HuH-7.5 (cell line): ENCODE data around the gene MYL7.

ENCODE experiments used
- DNase-seq: peaks from one replicate; pipeline ENCODE4 v3.0.0; 2011; ENCODE audit warnings: low spot score

Gene MYL7

GRCh38 chr7:44150466-44150832 lies 9.3 kb upstream of the MYL7 start:
- no peak for DNase-seq

DNA sequence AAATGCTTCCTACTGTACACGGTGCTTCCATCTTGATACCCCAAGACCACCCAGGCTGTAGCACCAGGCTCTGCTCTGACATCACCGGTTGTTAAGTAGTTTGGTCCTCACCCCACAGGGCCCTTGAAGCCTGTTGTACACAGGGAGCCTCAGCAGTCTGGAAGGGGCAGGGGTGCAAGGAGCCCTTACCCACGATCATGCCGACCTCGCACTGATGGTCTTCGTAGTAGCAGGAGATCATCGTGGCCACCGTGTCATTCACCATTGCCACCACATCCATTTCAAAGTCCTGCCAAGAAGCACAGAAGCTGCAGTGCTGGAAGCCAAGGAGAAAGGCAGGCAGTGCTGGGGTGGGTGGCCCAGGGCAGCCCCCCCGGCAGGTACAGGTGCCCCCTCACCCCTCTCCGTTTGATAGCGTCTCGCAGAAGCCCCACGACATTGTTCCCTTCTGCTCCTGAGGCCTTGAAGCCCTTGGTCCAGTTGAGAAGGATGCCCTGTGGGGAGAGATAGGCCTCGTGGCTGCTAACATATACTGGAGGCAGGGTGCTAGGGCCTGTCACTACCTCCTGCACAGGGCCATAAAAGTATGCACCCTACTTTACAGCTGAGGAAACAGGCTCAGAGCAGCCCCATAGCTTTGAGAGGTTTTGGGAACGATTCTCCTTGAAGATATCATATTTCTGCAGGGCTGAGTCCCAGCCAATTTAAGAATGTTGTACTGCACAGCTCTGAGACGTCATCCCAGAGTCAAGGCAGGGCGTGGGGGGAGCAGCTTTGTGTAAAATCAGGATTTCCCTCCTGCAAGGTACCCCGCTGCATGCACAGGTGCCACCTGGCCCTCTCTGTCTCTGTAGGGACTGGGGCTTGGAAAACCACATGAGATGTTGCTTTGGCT lies 8.7 kb upstream of the MYL7 start:
- no peak for DNase-seq

GRCh38 chr7:44148961-44149536 lies 7.9 kb upstream of the MYL7 start:
- no peak for DNase-seq

- DNase-seq: no peak
Observed at GRCh38 chr7:44148166-44148565, 7.0 kb upstream of the MYL7 start.

GRCh38 chr7:44147026-44147991 lies 6.2 kb upstream of the MYL7 start:
- no peak for DNase-seq

GRCh38 chr7:44145969-44146911 lies 5.1 kb upstream of the MYL7 start:
- DNase-seq: peak; percentile 54

GRCh38 chr7:44145479-44145968 lies 4.4 kb upstream of the MYL7 start:
- DNase-seq: no peak

GRCh38 chr7:44144968-44145478 lies 3.9 kb upstream of the MYL7 start:
- DNase-seq: no peak

GRCh38 chr7:44144426-44144967 lies 3.4 kb upstream of the MYL7 start:
- no peak for DNase-seq

GRCh38 chr7:44143646-44144250 lies 2.6 kb upstream of the MYL7 start:
- DNase-seq: no peak

DNA sequence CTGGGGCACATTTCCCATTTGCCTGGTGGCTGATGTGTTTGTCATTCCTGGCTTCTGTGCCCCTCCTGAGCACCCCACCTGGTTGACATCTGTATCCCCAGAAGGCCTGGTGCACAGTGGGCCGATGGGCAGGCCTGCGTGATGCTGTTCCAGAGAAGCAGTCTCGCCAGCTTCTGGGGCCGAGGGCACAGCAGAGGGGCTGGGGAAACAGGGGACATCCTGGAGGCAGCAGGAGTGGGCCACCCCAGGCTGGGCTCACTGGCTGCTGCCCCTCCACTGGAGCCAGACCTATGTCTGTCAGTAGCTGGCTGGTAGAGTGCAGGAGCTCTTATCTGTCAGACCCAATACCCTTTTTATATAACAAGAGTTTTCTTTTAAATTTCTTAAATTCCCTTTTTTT lies 896 bp upstream of the MYL7 start:
- no peak for DNase-seq

DNA sequence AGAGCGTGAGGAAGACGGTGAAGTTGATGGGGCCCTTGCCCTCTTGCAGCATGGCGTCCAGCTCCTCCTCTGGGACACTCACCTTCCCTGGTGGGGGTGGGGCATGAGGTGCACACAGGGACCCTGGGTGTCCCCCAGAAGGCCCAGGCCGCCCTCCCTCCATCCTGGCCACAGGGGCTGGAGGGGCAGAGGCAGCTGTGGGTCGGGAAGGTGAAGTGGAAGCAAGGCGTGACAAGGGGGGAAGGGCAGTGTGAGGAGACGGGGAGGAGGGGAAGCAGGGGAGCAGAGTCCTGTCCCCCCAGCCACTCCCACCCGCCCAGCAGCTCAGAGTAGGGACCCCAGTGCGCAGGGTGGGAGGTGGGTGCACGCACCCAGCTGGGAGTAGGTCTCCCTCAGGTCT lies 791 bp downstream of the MYL7 start:
- no peak for DNase-seq

DNA sequence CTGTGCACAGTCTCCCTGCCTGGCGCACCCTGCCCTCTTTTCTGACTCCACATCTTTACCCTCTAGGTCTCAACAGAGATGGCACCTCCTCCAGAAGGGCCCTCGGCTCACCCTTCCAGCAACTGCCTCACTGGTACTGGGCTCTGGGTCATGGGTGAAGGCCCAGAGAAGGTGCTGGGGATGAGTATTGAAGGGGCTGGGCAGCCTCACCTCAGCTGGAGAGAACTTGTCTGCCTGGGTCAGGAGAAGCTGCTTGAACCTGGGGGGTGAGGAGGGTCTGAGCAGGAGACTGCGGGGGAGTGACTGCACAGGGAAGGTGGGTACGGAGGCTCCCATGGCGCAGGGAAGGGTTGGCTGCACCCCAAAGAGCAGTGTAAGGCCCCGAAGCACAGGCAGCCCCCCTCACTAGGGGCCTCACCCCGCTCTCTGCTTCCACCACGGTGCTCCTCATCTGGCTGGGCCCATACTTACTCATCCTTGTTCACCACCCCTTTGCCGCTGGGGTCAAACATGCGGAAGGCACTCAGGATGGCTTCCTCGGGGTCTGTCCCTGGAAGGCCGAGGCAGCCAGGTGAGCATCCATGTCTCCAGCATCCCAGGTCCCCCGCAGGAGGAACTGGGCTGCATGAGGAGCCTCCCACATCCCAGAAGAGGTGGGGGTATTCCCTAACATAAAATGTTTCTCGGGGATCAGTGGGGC lies 1.7 kb downstream of the MYL7 start:
- no peak for DNase-seq

DNA sequence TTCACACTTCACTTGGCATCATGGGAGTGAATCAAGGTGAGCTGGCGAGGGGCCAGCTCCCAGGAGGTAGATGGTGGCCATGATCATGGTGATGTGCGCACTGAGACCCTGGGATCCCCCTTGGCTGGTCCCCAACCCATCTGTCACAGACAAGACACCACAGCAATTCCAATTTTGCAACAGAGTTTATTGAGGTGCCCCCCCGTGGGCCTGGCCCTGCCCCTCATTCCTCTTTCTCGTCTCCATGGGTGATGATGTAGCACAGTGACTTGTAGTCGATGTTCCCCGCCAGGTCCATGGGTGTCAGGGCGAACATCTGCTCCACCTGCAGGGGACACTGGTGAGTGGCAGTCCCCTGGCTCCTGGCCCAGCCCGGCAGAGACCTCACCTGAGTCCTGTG lies 2.4 kb downstream of the MYL7 start:
- no peak for DNase-seq

GRCh38 chr7:44136731-44137130 lies 4.4 kb downstream of the MYL7 start:
- no peak for DNase-seq

DNA sequence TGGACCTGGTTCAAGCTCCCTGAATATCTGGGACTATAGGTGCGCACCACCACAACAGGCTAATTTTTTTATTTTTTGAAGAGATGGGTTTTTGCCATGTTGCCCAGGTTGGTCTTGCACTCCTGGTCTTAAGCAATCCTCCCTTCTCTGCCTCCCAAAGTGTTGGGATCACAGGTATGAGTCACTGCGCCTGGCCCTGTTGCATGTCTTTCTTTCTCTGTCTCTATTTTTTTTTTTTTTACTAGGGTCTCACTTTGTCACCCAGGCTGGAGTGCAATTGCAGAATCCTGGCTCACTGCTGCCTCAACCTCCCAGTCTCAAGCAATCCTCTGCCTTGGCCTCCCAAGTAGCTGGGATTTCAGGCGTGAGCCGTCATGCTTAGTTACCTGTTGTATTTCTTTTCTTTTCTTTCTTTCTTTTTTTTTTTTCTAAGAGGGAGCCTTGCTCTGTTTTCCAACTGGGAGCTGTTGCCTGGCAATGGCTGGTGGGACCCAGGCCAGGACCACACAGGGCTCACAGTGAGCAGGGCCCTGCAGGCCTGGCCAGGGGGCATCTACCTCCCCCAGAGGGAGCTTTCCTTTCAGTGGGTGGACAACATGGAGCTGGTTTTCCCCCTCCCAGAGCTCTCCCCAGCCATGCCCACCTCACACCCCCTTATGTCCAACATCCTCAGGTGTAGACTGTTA lies 6.0 kb downstream of the MYL7 start:
- DNase-seq: no peak

- no peak for DNase-seq
Observed at GRCh38 chr7:44133295-44133694, 7.8 kb downstream of the MYL7 start.

DNA sequence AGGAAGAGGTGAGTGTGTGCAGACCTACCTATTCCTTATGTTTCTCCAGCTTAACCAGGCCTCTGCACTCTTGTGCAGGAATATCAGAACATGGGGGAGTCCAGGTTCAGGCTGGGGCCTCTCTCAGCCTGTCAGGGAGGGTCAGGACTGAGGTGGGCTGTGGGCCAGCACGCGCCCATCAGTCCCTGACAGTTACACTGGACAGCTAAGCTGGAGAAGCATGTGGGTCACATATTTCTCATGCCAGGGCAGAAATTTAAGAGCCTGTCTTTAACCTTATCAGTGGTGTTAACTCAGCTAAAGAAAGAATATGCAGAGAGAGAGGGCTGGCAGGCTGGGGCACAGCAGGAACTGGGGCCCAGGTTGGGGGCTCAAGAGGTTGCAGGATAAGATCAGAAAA lies 9.1 kb downstream of the MYL7 start:
- DNase-seq: no peak
